SU-DHL-6 (cell line): Measurements from ENCODE around the gene TAB2.

Source experiments
- H2AFZ ChIP-seq: fragments of 200-600 bp; sonication (generic); 2 replicates; pipeline ENCODE4 v1.6.1; 2014; ENCODE audit warnings: low read depth, mild to moderate bottlenecking, moderate library complexity, mixed read lengths, antibody characterized with exemption, low read length; ENCODE audit not compliant: severe bottlenecking
- H3F3A ChIP-seq: fragments of 200-600 bp; shearing (Covaris generic); 2 replicates; pipeline ENCODE4 v1.6.0; 2016; ENCODE audit warnings: antibody characterized with exemption, mild to moderate bottlenecking; ENCODE audit not compliant: insufficient read depth
- H3K27ac ChIP-seq: fragments of 200-600 bp; sonication (generic); 2 replicates; pipeline ENCODE4 v1.5.1; 2016; ENCODE audit warnings: low read depth, mild to moderate bottlenecking, low read length, moderate library complexity, mixed read lengths
- H3K27me3 ChIP-seq: fragments of 200-600 bp; sonication (generic), shearing (Covaris generic); 2 replicates; pipeline ENCODE4 v1.6.0; 2014; ENCODE audit warnings: mild to moderate bottlenecking, low read length
- H3K36me3 ChIP-seq: fragments of 200-600 bp; sonication (generic); 2 replicates; pipeline ENCODE4 v1.6.1; 2014; ENCODE audit warnings: mild to moderate bottlenecking, low read length, mixed read lengths
- H3K4me2 ChIP-seq: fragments of 300-600, 200-600 bp; shearing (Covaris generic), sonication (generic); 2 replicates; pipeline ENCODE4 v1.6.0; 2014; ENCODE audit warnings: low read length, low read depth, mild to moderate bottlenecking; ENCODE audit not compliant: poor library complexity, severe bottlenecking
- H3K4me3 ChIP-seq: fragments of 200-600 bp; sonication (generic); 2 replicates; pipeline ENCODE4 v1.5.1; 2014; ENCODE audit warnings: antibody characterized with exemption, low read length, mild to moderate bottlenecking, mixed read lengths; ENCODE audit not compliant: insufficient read depth, poor library complexity, severe bottlenecking
- H3K79me2 ChIP-seq: fragments of 200-600 bp; sonication (generic); 2 replicates; pipeline ENCODE4 v1.6.1; 2014; ENCODE audit warnings: mild to moderate bottlenecking, low read length, moderate library complexity; ENCODE audit not compliant: insufficient read depth
- H3K9ac ChIP-seq: fragments of 200-600 bp; sonication (generic); 2 replicates; pipeline ENCODE4 v1.7.0; 2014; ENCODE audit warnings: mild to moderate bottlenecking, low read length
- H3K9me2 ChIP-seq: fragments of 200-600 bp; sonication (generic); replicated peaks from 2 replicates; pipeline ENCODE4 v1.6.1; 2014; ENCODE audit warnings: low read length; ENCODE audit not compliant: insufficient read depth
- H3K9me3 ChIP-seq: fragments of 200-600 bp; sonication (generic); 2 replicates; pipeline ENCODE4 v1.6.1; 2014; ENCODE audit warnings: low read length, mixed read lengths; ENCODE audit not compliant: insufficient read depth
- H4K20me1 ChIP-seq: fragments of 200-600 bp; sonication (generic); 2 replicates; pipeline ENCODE4 v1.6.1; 2014; ENCODE audit warnings: low read depth, mild to moderate bottlenecking, antibody characterized with exemption, low read length, moderate library complexity, mixed read lengths
- CTCF ChIP-seq: fragments of 200-600 bp; sonication (generic); IDR thresholded peaks from one replicate; pipeline ENCODE4 v1.5.1; 2017; ENCODE audit warnings: antibody characterized with exemption, mild to moderate bottlenecking, low read length, moderate library complexity; ENCODE audit not compliant: insufficient read depth, poor library complexity, severe bottlenecking
- EZH2phosphoT487 ChIP-seq: fragments of 200-600 bp; sonication (generic), shearing (Covaris generic); conservative IDR thresholded peaks from 2 replicates; pipeline ENCODE4 v1.6.1; 2018; ENCODE audit warnings: mild to moderate bottlenecking, antibody characterized with exemption, low read length, moderate library complexity, mixed read lengths

Gene TAB2

GRCh38 chr6:149368065-149368464, 50.6 kb downstream of the TAB2 start:
- Histone ChIP-seq H3K4me3 (no peak overlapping the region), H3K9ac (no peak overlapping the region), H3K36me3 (peaks cover 12% of the 10 kb centered on the region), H3K9me3 (no peaks in the 10 kb centered on the region), H3K79me2 (peaks cover 68% of the 10 kb centered on the region), H3K4me2 (no peak overlapping the region), H4K20me1 (peaks cover 7% of the 10 kb centered on the region), H3F3A (no peaks in the 10 kb centered on the region; the same call in 1 of the 2 replicates), H3K27ac (no peak overlapping the region), H3K27me3 (no peaks in the 10 kb centered on the region), H2AFZ (no peak overlapping the region), H3K9me2 (no peaks in the 10 kb centered on the region)
- TF ChIP-seq EZH2phosphoT487 (no peak), CTCF (no peak)

GRCh38 chr6:149371154-149371553, 53.6 kb downstream of the TAB2 start:
- no peaks in the 10 kb centered on the region for H3K27me3 ChIP-seq
- no peak overlapping the region for H3K4me3 ChIP-seq
- H3K9me2 ChIP-seq, result no peaks in the 10 kb centered on the region
- no peaks in the 10 kb centered on the region; the same call in 1 of the 2 replicates for H4K20me1 ChIP-seq
- H3K36me3 ChIP-seq, result peaks cover 12% of the 10 kb centered on the region
- H3F3A ChIP-seq, result peaks cover 5% of the 10 kb centered on the region; the same call in 1 of the 2 replicates
- no peak overlapping the region for H3K27ac ChIP-seq
- no peaks in the 10 kb centered on the region for H3K9me3 ChIP-seq
- no peak overlapping the region for H3K9ac ChIP-seq
- peaks cover 43% of the 10 kb centered on the region for H3K79me2 ChIP-seq
- H3K4me2 ChIP-seq, result no peak overlapping the region
- H2AFZ ChIP-seq, result no peak overlapping the region
- TF ChIP-seq CTCF, result no peak
- TF ChIP-seq EZH2phosphoT487, result no peak

- Histone ChIP-seq H2AFZ (no peak overlapping the region), H3K36me3 (peaks cover 12% of the 10 kb centered on the region), H3K9ac (no peak overlapping the region), H3F3A (peaks cover 5% of the 10 kb centered on the region; the same call in 1 of the 2 replicates), H3K4me3 (no peak overlapping the region), H3K27me3 (no peaks in the 10 kb centered on the region), H3K4me2 (no peak overlapping the region), H3K9me2 (no peaks in the 10 kb centered on the region), H3K79me2 (peaks cover 35% of the 10 kb centered on the region), H4K20me1 (no peaks in the 10 kb centered on the region; the same call in 1 of the 2 replicates), H3K27ac (no peak overlapping the region), H3K9me3 (no peaks in the 10 kb centered on the region)
- TF ChIP-seq CTCF (no peak), EZH2phosphoT487 (no peak)
Measured at GRCh38 chr6:149372062-149372461, 54.5 kb downstream of the TAB2 start.
